Measurements from ENCODE around the gene NDUFB1. TPM values are rescaled to one million over a fixed set of nuclear protein-coding genes. Genes with fewer than 3 reads are reported as not detected.

The NDUFB1 gene
- total RNA-seq, 2 donors from 2014 or later, result 179 TPM

DNA sequence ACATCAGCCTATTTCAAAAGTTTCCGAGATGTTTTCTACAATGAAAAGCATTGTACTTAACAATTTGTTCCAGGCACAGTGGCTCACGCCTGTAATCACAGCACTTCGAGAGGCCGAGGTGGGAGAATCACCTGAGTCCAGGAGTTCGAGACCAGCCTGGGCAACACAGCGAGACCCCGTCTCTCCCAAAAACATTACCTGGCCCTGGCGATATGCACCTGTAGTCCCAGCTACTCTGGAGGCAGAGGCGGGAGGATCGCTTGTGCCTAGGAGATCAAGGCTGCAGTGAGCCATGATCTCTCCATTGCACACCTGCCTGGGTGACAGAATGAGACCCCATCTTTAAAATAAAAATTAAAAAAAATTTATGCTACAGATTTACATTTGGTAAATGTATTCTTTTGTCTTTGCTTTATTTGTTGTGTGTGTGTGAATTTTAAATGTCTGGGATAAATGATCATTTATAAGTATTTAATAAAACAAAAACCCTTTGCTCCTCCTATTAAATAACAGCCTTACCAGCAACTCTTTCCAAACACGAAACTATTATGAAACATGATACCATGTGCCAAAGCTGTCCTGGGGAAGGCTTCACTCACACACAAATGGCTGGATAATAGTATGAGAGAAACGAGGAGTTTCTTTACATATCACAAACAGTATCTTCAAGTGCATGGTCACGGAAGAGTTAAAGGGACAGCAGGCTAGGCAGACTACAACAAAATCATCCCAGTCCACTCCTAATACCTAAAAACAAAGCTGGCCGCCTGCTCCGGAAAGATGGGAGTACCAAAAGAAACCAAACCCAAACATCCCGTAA, 16.2 kb downstream of the NDUFB1 start:
- intact Hi-C loops (cut with DNase I, micrococcal nuclease), result no loop called here
- DNase-seq, result no peak
- no peak for ATAC-seq

GRCh38 chr14:92103363-92103989, 18.0 kb downstream of the NDUFB1 start:
- intact Hi-C loops (cut with DNase I, micrococcal nuclease), result no loop called here
- DNase-seq (no peak), ATAC-seq (no peak)

DNA sequence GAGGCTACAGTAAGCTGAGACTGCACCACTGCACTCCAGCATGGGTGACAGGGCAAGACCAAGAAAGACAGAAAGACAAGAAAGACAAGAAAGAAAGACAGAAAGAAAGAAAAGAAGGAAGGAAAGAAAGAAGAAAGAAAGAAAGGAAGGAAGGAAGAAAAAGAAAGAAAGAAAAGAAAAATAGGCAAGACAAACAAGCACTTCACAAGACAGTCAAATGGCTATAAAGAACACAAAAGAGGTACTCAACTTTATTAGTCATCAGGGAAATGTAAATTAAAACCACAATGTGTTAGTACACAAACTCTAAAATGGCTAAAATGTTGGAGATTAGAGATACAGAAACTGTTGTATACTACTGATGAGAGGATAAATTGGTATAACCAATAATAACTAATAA, 21.7 kb downstream of the NDUFB1 start:
- intact Hi-C loops (cut with DNase I, micrococcal nuclease), result no loop called here
- ATAC-seq, result no peak
- no peak for DNase-seq

DNA sequence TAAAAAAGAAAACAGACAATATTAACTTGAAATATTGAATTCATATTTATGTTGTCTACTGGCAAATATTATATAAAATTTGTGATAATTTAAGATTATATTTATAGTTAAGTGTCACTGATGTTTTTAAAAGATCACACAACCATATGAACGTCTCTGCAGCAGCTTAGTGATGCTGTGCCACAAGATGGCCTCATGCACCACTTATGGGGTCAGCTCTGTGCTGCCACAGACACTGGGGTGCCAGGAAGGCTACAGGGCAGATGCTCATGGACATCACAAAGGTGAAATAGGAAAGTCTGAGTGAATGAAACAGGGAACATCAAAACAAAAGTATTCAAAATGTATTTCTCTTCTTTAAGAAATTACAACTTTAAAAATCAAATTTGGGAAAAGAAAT, 28.2 kb downstream of the NDUFB1 start:
- ATAC-seq, result no peak
- intact Hi-C loops (cut with DNase I, micrococcal nuclease), result no loop called here
- DNase-seq, result no peak

GRCh38 chr14:92088494-92088893, 33.0 kb downstream of the NDUFB1 start:
- DNase-seq (no peak), ATAC-seq (no peak)
- intact Hi-C loops (cut with DNase I, micrococcal nuclease), result no loop called here

GRCh38 chr14:92074555-92074954, 47.0 kb downstream of the NDUFB1 start:
- intact Hi-C loops (cut with DNase I, micrococcal nuclease), result no loop called here
- no peak for ATAC-seq

More at GRCh38 chr14:92074555-92074954, 47.0 kb downstream of the NDUFB1 start:
- DNase-seq, result no peak

Other genes starting within 250 kb of the NDUFB1 start
- gene FBLN5, start 174.0 kb downstream of the NDUFB1 start, total RNA-seq, result 10 to 100 TPM; 13.2 to 27.6 TPM
- 10 to 100 TPM; 56.3 to 69.5 TPM for gene TRIP11, start 81.6 kb downstream of the NDUFB1 start, total RNA-seq
- 10 to 100 TPM; 21.8 to 28.0 TPM for gene ATXN3, start 15.1 kb downstream of the NDUFB1 start, total RNA-seq
- gene CPSF2, start 263 bp upstream of the NDUFB1 start, total RNA-seq, result 10 to 100 TPM; 46.9 TPM
- under 1 TPM; 0.09 to 0.25 TPM for gene SLC24A4, start 201.5 kb upstream of the NDUFB1 start, total RNA-seq